Stomach (tissue), 4 donors: ENCODE data around the gene ADGRG4.

Experiments
- CTCF ChIP-seq, 7 experiments: fragments of 450-650 bp in 4 of 7; fragments of 200-600 bp in 3 of 7; sonication (generic) in 3 of 7; IDR thresholded peaks; one replicate each; pipeline ENCODE4 v1.5.1; 2016 to 2019; ENCODE audit warnings: antibody characterized with exemption in 7 of 7, control low read depth in 2 of 7, mild to moderate bottlenecking in 1 of 7
- EP300 ChIP-seq: sonication (generic); formaldehyde crosslinking; IDR thresholded peaks from one replicate; pipeline ENCODE4 v1.6.1; 2017; ENCODE audit warnings: antibody characterized with exemption
- POLR2AphosphoS5 ChIP-seq, 3 donors: sonication (generic); formaldehyde crosslinking; IDR thresholded peaks; one replicate each; pipeline ENCODE4 v1.6.1; 2016; ENCODE audit warnings: antibody characterized with exemption in 3 of 3

- TF ChIP-seq EP300 (no peak), CTCF (IDR thresholded peaks at IDR 0.05) (no peak), POLR2AphosphoS5 (IDR thresholded peaks at IDR 0.05) (no peak)
Measured at GRCh38 chrX:136344320-136344719, 43.6 kb downstream of the ADGRG4 start.
